Neuron (in vitro differentiated cells): ENCODE measurements around the gene GALNT8.
"Not testable (repeated sequence)": the region's sequence is repeated elsewhere in the genome, so short reads cannot be mapped to it uniquely, and the experiment has no call there.

ENCODE experiments used
- H2AFZ ChIP-seq: one replicate; pipeline ENCODE4 v1.6.1; 2013; ENCODE audit warnings: low read depth, mild to moderate bottlenecking, inconsistent platforms, low read length, moderate library complexity
- H3K27me3 ChIP-seq: one replicate; pipeline ENCODE4 v1.6.1; 2013; ENCODE audit warnings: low read length; ENCODE audit not compliant: insufficient read depth
- H3K36me3 ChIP-seq: one replicate; pipeline ENCODE4 v1.6.1; 2013; ENCODE audit warnings: low read length; ENCODE audit not compliant: insufficient read depth
- H3K4me1 ChIP-seq: one replicate; pipeline ENCODE4 v1.6.1; 2013; ENCODE audit warnings: low read length; ENCODE audit not compliant: insufficient read depth
- H3K4me3 ChIP-seq: 2 replicates; pipeline ENCODE4 v1.5.1; 2013; ENCODE audit warnings: mild to moderate bottlenecking, low read length, moderate library complexity
- H3K9me3 ChIP-seq: one replicate; pipeline ENCODE4 v1.6.1; 2013; ENCODE audit warnings: low read length

Gene GALNT8

DNA sequence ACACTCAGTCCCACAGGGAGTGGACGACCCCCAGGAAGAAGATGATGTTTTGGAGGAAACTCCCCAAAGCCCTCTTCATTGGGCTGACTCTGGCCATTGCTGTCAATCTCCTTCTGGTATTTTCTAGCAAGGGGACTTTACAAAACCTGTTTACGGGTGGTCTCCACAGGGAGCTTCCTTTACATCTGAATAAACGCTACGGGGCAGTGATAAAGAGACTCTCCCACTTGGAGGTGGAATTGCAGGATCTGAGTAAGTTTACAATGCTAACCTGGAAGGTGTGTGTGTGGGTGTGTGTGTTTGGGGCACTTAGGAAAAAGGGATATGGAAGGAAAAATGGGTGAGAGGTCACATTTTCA is 416 bp downstream of the GALNT8 start:
- Histone ChIP-seq H3K4me1 (no peaks in the 10 kb centered on the region), H3K4me3 (no peak overlapping the region), H3K36me3 (peaks cover 3% of the 10 kb centered on the region), H3K27me3 (no peaks in the 10 kb centered on the region), H2AFZ (no peak overlapping the region), H3K9me3 (peaks cover 3% of the 10 kb centered on the region)

DNA sequence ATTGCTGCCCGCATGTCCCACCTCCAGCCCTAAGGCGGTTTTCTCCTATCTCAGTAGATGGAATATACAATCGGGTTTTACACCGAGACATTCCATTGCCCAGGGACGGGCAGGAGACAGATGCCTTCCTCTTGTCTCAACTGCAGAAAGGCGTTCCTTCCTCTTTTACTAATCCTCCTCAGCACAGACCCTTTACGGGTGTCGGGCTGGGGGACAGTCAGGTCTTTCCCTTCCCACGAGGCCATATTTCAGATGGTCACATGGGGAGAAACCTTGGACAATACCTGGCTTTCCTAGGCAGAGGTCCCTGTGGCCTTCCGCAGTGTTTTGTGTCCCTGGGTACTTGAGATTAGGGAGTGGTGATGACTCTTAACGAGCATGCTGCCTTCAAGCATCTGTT is 1.4 kb downstream of the GALNT8 start:
- H3K4me1 ChIP-seq, H3K27me3 ChIP-seq, H2AFZ ChIP-seq, H3K4me3 ChIP-seq, H3K9me3 ChIP-seq, H3K36me3 ChIP-seq: not testable (repeated sequence)

DNA sequence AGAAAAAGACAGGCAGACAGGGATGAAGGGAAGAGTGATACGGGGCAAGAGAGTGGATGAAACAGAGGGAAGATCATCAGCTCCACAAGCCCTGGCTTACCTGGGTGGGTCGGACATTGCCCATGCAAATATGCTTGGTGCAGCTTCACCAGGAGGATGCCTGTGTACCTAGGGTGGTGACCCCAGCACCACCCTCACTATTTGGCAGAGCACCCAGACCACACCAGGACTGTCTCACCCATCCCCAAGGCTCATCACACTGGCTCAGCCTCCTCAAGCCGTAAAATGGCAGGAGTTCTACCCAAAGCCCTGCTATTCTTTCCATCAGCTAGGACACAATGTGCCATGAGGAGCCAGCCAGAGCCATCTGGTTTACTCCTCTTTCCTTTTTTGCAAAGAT is 3.0 kb downstream of the GALNT8 start:
- peaks cover 3% of the 10 kb centered on the region for H3K9me3 ChIP-seq
- H3K4me1 ChIP-seq = no peaks in the 10 kb centered on the region

GRCh38 chr12:4725057-4725456 is 4.9 kb downstream of the GALNT8 start:
- no peak overlapping the region for H2AFZ ChIP-seq
- H3K27me3 ChIP-seq = no peaks in the 10 kb centered on the region
- no peak overlapping the region for H3K4me3 ChIP-seq
- peaks cover 11% of the 10 kb centered on the region for H3K36me3 ChIP-seq
- peaks cover 3% of the 10 kb centered on the region for H3K9me3 ChIP-seq
- H3K4me1 ChIP-seq = no peaks in the 10 kb centered on the region

More for the DNA sequence above, 3.0 kb downstream of the GALNT8 start:
- Histone ChIP-seq H3K27me3 (no peaks in the 10 kb centered on the region), H3K4me3 (no peak overlapping the region), H2AFZ (no peak overlapping the region), H3K36me3 (peaks cover 11% of the 10 kb centered on the region)

- Histone ChIP-seq H2AFZ (no peak overlapping the region), H3K27me3 (no peaks in the 10 kb centered on the region), H3K4me1 (no peaks in the 10 kb centered on the region), H3K9me3 (no peaks in the 10 kb centered on the region), H3K4me3 (no peak overlapping the region), H3K36me3 (peaks cover 3% of the 10 kb centered on the region)
Measured at GRCh38 chr12:4734625-4735340, 14.6 kb downstream of the GALNT8 start.

DNA sequence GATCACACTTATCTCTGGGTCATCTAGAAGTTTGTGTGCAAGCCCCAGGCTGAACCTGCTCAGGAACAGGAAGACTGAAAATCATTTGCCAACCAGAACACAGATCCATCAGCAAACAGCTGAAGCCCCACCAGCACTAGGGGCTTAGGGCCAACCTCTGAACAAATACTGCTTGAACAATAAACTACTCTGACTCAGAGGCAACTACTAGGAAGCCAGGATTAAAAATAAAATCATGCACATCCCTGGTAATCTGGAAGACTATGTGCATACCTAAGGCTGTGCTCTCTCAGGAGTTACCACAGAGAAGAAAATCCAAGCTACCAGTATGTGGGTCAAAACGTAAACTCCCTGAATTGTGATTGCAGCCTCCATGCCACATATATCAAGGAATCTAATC is 15.9 kb downstream of the GALNT8 start:
- Histone ChIP-seq H2AFZ (no peak overlapping the region), H3K4me3 (no peak overlapping the region), H3K27me3 (no peaks in the 10 kb centered on the region), H3K4me1 (no peaks in the 10 kb centered on the region), H3K36me3 (peaks cover 13% of the 10 kb centered on the region), H3K9me3 (no peaks in the 10 kb centered on the region)

GRCh38 chr12:4738541-4738940 is 18.3 kb downstream of the GALNT8 start:
- Histone ChIP-seq H3K27me3 (no peaks in the 10 kb centered on the region), H2AFZ (no peak overlapping the region), H3K9me3 (no peaks in the 10 kb centered on the region), H3K36me3 (peaks cover 13% of the 10 kb centered on the region), H3K4me1 (no peaks in the 10 kb centered on the region), H3K4me3 (no peak overlapping the region)

DNA sequence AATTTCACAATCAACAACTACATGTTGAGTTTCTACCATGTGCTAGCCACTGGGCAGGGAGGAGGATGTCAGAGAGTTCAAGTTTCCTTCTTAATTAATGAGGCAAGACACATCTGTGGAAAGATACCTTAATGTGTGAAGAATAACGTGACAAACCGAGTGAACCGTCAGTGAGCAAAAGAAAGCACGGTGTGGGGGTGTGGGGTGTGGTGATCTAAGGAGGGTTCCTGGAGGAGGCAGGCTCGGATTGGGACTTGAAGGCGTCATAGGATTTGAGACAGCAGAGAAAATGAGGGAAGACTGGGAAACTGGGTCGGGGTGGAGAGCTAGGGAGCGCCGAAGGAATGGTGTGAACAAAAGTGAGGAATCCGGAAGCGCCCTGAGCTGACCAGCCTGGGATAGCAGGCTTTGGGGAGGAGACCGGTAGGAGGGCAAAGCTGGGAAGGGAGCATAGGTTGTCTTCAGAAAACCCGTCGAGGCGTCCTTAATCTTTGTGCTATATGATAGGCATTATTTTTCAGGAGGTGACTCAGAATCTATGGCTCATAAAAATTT is 22.3 kb downstream of the GALNT8 start:
- Histone ChIP-seq H3K36me3 (peaks cover 24% of the 10 kb centered on the region), H2AFZ (no peak overlapping the region), H3K4me3 (no peak overlapping the region), H3K27me3 (no peaks in the 10 kb centered on the region), H3K9me3 (peaks cover 2% of the 10 kb centered on the region), H3K4me1 (no peaks in the 10 kb centered on the region)

- peaks cover 24% of the 10 kb centered on the region for H3K36me3 ChIP-seq
- no peak overlapping the region for H3K4me3 ChIP-seq
- no peaks in the 10 kb centered on the region for H3K27me3 ChIP-seq
- no peak overlapping the region for H2AFZ ChIP-seq
- peaks cover 2% of the 10 kb centered on the region for H3K9me3 ChIP-seq
- H3K4me1 ChIP-seq = no peaks in the 10 kb centered on the region
Measured at GRCh38 chr12:4743046-4743445, 22.8 kb downstream of the GALNT8 start.

DNA sequence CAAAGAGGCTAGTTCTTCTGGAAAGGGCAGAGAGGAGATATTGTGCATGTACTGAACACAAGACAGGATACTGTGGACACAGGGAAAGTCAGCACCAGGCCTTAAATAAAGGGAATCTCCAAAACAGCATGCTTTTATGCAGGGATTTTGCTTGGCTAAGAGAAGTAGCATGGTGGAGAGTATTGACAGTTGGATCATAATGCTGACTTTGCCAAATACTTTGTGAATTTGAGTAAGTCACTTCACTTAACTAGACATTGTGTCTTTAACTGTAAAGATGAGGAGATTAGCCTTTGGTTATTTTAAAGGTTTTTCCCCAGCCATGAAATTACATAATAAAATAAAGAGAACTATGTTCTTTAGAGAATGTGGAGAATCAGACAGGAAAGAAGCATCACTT is 24.5 kb downstream of the GALNT8 start:
- no peaks in the 10 kb centered on the region for H3K27me3 ChIP-seq
- peaks cover 2% of the 10 kb centered on the region for H3K9me3 ChIP-seq
- peaks cover 21% of the 10 kb centered on the region for H3K36me3 ChIP-seq
- H3K4me1 ChIP-seq = no peaks in the 10 kb centered on the region
- no peak overlapping the region for H2AFZ ChIP-seq
- H3K4me3 ChIP-seq = no peak overlapping the region

DNA sequence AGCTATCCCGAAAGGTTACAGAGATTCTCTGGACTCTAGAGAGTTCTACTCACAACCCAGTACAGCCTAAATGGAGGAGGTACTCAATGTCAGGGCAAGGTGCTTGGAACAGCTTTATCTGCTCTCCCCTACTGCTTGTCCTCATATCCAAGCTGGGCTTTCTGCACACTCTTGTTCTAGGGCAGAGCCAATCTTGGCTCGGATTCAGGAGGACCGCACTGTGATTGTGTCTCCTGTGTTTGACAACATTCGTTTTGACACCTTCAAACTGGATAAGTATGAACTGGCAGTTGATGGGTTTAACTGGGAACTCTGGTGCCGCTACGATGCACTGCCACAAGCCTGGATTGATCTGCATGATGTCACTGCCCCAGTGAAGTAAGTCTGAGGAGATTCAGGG is 25.0 kb downstream of the GALNT8 start:
- no peak overlapping the region for H3K4me3 ChIP-seq
- no peaks in the 10 kb centered on the region for H3K27me3 ChIP-seq
- peaks cover 2% of the 10 kb centered on the region for H3K9me3 ChIP-seq
- H3K36me3 ChIP-seq = peaks cover 16% of the 10 kb centered on the region
- H3K4me1 ChIP-seq = no peaks in the 10 kb centered on the region
- H2AFZ ChIP-seq = no peak overlapping the region

DNA sequence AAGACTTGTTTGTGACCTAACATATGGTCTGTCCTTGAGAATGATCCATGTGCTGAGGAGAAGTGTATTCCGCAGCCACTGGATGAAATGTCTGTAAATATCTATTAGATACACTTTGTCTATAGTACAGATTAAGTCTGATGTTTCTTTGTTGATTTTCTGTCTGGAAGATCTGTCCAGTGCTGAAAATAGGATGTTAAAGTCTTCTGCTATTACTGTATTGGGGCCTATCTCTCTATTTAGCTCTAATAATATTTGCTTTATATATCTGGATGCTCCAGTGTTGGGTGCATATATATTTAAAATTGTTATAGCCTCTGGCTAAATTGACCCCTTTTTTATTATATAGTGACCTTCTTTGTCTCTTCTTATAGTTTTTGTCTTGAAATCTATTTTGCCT is 31.5 kb downstream of the GALNT8 start:
- not testable (repeated sequence) for H3K9me3 ChIP-seq, H2AFZ ChIP-seq, H3K27me3 ChIP-seq, H3K4me3 ChIP-seq, H3K36me3 ChIP-seq, H3K4me1 ChIP-seq

DNA sequence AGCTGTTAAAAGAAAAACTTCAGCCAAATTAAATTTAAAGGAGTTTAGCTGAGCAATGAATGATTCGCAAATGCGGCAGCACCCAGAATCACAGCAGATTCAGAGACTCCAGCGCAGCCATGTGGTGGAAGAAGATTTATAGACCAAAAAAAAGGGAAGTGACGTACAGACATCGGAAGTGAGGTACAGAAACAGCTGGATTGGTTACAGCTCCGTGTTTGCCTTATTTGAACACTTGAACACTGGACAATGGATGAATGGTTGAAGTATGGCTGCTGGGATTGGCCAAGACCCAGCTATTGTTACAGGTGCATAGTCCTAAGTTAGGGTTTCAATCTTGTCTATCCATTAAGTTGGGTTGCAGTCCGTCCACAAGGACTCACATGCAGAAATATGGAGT is 42.6 kb downstream of the GALNT8 start:
- Histone ChIP-seq H3K4me1 (no peaks in the 10 kb centered on the region), H3K9me3 (no peaks in the 10 kb centered on the region), H3K36me3 (peaks cover 23% of the 10 kb centered on the region), H2AFZ (no peak overlapping the region), H3K4me3 (no peak overlapping the region), H3K27me3 (no peaks in the 10 kb centered on the region)

GRCh38 chr12:4763549-4763948 is 43.3 kb downstream of the GALNT8 start:
- Histone ChIP-seq H3K27me3 (no peaks in the 10 kb centered on the region), H3K4me1 (no peaks in the 10 kb centered on the region), H2AFZ (no peak overlapping the region), H3K4me3 (no peak overlapping the region), H3K9me3 (no peaks in the 10 kb centered on the region), H3K36me3 (peaks cover 23% of the 10 kb centered on the region)
